T1000 (cell line): Measurements from ENCODE around the gene LIMCH1.

Experiments
- DNase-seq: peaks from one replicate; lab custom pipeline; 2025; ENCODE audit warnings: mixed read lengths; lab: John Stamatoyannopoulos, UW

The LIMCH1 gene

GRCh38 chr4:41561244-41561643 lies 23.3 kb downstream of the LIMCH1 start:
- DNase-seq = no peak

- no peak for DNase-seq
These were observed 29.2 kb downstream of the LIMCH1 start for GRCh38 chr4:41567186-41567585.

- no peak for DNase-seq
These were observed 30.4 kb downstream of the LIMCH1 start for GRCh38 chr4:41568363-41568762.

GRCh38 chr4:41569961-41570360 lies 32.0 kb downstream of the LIMCH1 start:
- no peak for DNase-seq

GRCh38 chr4:41571422-41571821 lies 33.5 kb downstream of the LIMCH1 start:
- DNase-seq = no peak

- DNase-seq = no peak
These were observed 34.6 kb downstream of the LIMCH1 start for GRCh38 chr4:41572516-41572915.

GRCh38 chr4:41572956-41573355 lies 35.0 kb downstream of the LIMCH1 start:
- no peak for DNase-seq

GRCh38 chr4:41573502-41574001 lies 35.6 kb downstream of the LIMCH1 start:
- DNase-seq = no peak

GRCh38 chr4:41575207-41575606 lies 37.2 kb downstream of the LIMCH1 start:
- no peak for DNase-seq

GRCh38 chr4:41575665-41576064 lies 37.7 kb downstream of the LIMCH1 start:
- no peak for DNase-seq

- no peak for DNase-seq
These were observed 41.1 kb downstream of the LIMCH1 start for GRCh38 chr4:41579043-41579442.

- DNase-seq = no peak
These were observed 41.6 kb downstream of the LIMCH1 start for GRCh38 chr4:41579526-41579925.

GRCh38 chr4:41580007-41580406 lies 42.0 kb downstream of the LIMCH1 start:
- DNase-seq = no peak

GRCh38 chr4:41586675-41587225 lies 48.8 kb downstream of the LIMCH1 start:
- DNase-seq = no peak

GRCh38 chr4:41587286-41587685 lies 49.3 kb downstream of the LIMCH1 start:
- no peak for DNase-seq

- DNase-seq = no peak
These were observed 52.6 kb downstream of the LIMCH1 start for GRCh38 chr4:41590591-41590990.

- no peak for DNase-seq
These were observed 56.5 kb downstream of the LIMCH1 start for GRCh38 chr4:41594432-41594831.

- DNase-seq = no peak
These were observed 59.5 kb downstream of the LIMCH1 start for GRCh38 chr4:41597494-41597893.

GRCh38 chr4:41598580-41598979 lies 60.6 kb downstream of the LIMCH1 start:
- no peak for DNase-seq

- no peak for DNase-seq
These were observed 61.3 kb downstream of the LIMCH1 start for GRCh38 chr4:41599192-41599786.

- DNase-seq = no peak
These were observed 62.4 kb downstream of the LIMCH1 start for GRCh38 chr4:41600243-41600912.

GRCh38 chr4:41601025-41601424 lies 63.1 kb downstream of the LIMCH1 start:
- DNase-seq = no peak

GRCh38 chr4:41602113-41602512 lies 64.2 kb downstream of the LIMCH1 start:
- no peak for DNase-seq
